Choroid plexus epithelial cell (primary cell): ENCODE data around the gene INHBE.
"Not testable (repeated sequence)": the region's sequence is repeated elsewhere in the genome, so short reads cannot be mapped to it uniquely, and the experiment has no call there.

Source experiments
- DNase-seq: peaks from one replicate; pipeline ENCODE4 v3.0.0-alpha.2; 2010; ENCODE audit warnings: low read depth
- H3K4me3 ChIP-seq: 2 replicates; pipeline ENCODE4 v1.5.1; 2011; ENCODE audit warnings: low read depth, mild to moderate bottlenecking, control low read depth, low read length, moderate library complexity
- TF ChIP-seq, protein P1 (sequence below): conservative IDR thresholded peaks from 2 replicates; pipeline ENCODE4 v1.5.1; 2011; ENCODE audit warnings: low read depth, mild to moderate bottlenecking, control low read depth, inconsistent platforms, low read length, moderate library complexity

The INHBE gene

DNA sequence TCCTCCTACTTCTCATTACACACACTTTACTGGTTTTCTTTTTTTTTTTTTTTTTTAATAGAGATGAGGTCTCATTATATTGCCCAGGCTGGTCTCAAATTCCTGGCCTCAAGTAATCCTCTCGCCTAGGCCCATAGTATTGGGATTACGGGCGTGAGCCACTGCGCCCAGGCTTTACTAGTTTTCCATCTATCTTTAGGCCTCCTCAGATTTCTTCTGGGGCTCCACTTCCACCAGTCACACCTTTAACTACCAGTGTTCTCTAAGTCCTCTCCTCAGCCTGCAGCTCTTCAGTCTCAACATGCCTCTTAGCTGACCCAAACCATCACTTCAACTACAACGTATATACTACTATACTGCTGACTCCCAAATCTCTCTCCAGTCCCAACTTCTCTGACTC lies 34.6 kb upstream of the INHBE start:
- no peak for DNase-seq
- no peak overlapping the region for H3K4me3 ChIP-seq
- TF ChIP-seq, protein P1, sequence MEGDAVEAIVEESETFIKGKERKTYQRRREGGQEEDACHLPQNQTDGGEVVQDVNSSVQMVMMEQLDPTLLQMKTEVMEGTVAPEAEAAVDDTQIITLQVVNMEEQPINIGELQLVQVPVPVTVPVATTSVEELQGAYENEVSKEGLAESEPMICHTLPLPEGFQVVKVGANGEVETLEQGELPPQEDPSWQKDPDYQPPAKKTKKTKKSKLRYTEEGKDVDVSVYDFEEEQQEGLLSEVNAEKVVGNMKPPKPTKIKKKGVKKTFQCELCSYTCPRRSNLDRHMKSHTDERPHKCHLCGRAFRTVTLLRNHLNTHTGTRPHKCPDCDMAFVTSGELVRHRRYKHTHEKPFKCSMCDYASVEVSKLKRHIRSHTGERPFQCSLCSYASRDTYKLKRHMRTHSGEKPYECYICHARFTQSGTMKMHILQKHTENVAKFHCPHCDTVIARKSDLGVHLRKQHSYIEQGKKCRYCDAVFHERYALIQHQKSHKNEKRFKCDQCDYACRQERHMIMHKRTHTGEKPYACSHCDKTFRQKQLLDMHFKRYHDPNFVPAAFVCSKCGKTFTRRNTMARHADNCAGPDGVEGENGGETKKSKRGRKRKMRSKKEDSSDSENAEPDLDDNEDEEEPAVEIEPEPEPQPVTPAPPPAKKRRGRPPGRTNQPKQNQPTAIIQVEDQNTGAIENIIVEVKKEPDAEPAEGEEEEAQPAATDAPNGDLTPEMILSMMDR: no peak

DNA sequence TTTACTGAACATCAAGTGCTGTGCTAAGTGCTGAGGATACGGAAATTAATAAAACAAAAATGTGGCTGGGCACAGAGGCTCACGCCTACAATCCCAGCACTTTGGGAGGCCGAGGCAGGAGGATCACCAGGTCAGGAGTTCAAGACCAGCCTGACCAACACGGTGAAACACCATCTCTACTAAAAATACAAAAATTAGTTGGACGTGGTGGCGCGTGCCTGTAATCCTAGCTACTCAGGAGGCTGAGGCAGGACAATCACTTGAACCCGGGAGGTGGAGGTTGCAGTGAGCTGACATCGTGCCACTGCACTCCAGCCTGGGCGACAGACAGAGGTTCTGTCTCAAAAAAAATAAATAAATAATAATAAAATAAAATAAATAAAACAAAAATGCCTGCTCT lies 28.2 kb upstream of the INHBE start:
- H3K4me3 ChIP-seq, DNase-seq: not testable (repeated sequence)

DNA sequence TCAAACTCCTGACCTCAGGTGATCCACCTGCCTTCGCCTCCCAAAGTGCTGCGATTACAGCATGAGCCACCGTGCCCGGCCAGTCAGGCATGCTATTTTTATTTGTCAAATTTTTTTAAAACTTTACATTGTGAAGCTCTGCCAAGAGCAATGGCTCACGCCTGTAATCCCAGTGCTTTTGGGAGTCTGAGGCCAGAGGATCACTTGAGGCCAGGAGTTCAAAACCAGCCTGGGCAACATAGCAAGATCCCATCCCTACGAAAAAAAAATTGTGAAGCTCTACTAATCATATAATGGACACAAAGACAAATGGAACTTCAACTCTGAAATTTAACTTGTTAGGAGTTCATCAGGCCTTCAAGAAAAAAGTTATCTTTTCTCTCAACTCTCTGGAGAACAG lies 26.1 kb upstream of the INHBE start:
- DNase-seq: no peak
- TF ChIP-seq, protein P1: no peak
- no peak overlapping the region for H3K4me3 ChIP-seq

DNA sequence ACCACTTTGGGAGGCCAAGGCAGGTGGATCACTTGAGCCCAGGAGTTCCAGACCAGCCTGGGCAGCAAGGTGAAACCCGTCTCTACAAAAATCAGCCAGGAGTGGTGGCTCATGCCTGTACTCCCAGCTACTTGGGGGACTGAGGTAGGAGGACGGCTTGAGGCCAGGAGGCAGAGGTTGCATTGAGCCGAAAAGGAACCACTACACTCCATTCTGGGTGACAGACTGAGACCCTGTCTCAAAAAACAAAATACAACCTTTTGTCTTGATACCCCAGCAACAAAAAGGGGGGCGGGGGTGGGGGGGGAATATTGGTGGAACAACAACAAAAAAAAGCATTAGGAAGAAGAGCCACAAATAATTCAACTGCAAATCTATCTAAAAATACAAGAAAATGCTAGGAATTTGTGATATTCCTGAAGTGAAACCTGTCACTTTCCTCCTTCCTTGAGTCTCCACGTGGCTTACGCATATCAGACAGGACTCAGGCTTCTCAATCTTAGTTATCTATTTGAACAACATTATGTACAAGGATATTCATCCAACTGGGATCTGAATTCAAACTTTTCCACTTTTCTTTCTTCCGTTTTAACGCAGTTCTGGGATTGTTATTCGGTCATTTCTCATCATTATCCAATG lies 25.5 kb upstream of the INHBE start:
- DNase-seq: peak; percentile 29
- H3K4me3 ChIP-seq: peak overlapping the region; percentile 62
- TF ChIP-seq, protein P1: no peak

DNA sequence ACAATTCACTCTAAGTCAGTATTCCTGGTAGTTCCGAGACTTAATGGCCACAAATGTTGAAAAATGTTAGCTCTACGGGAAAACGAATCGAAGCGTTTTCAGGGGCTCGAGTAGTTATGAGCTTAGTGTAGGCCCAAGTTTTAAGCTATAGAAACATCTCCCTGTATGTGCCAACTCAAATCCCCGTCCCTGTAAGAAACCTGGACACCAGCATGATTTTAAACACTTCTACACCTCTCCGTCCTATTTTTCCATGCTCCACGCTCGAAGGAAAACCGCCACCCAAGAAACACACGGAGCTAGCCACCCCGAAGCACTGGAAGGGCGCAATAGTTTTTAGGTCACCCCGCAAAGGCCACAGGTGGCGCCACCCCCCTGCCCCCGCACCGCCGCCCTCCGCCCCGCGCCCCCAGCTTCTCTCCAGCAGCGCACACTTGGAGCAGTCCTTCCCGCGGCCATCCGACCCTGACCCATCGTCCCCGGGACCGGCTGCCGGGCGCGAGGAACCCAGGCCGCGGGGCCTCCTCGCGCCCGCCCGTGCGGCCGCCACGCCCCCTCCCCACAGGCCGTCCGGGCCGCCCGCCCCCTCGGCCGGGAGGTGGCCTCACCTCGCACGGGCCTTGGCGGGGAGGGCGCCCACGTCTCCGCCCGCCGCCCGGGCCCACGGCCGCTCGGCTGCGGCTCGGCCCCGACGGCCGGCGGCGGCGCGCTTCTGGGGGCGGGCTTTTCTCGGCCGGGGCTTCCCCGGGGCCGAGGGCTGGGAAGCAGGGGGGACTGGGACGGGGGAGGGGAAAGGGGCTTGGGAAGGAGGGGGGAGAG lies 24.8 kb upstream of the INHBE start:
- peak; percentile 38 for DNase-seq
- TF ChIP-seq, protein P1: no peak

DNA sequence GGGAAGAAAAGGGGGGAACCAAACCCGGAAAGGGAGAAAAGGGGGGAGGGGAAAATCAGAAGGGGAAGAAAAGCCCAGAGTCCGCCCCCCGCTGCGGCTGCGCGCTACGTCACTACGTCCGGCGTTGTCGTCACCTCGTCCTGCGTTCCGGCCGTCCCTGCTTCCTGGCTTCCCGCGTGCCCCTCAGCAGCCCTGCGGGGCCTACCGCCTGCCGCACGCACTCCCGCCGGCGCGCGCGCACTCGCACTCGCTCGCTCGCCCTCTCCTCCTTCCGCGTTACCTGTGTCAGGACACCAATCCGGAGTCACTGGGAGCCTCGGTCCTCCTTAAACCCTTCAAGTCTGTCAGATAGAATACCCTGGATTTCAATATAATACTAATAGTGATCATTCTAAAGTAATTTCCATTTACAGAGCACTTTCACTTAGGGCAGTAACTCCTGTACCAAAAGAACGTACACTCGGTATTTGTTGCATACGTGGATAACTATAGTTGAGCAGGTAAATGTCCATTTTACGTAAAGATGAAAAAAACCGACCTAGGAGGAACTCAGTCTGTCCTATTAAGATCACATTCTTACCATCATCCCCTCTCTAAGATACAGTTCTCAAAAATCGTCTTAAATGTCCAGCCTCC lies 24.1 kb upstream of the INHBE start, which contains the start of gene R3HDM2:
R3HDM2 (minus strand) TSS at position 113 of the 636 bp plus-strand sequence. CDS start 120,615 bp downstream, outside the sequence.
- H3K4me3 ChIP-seq: peak within 1 kb of the TSS; percentile 62
- TF ChIP-seq, protein P1: no peak
- DNase-seq: peak; percentile 95

More for the DNA sequence above, 24.8 kb upstream of the INHBE start:
- peak overlapping the region; percentile 62 for H3K4me3 ChIP-seq

DNA sequence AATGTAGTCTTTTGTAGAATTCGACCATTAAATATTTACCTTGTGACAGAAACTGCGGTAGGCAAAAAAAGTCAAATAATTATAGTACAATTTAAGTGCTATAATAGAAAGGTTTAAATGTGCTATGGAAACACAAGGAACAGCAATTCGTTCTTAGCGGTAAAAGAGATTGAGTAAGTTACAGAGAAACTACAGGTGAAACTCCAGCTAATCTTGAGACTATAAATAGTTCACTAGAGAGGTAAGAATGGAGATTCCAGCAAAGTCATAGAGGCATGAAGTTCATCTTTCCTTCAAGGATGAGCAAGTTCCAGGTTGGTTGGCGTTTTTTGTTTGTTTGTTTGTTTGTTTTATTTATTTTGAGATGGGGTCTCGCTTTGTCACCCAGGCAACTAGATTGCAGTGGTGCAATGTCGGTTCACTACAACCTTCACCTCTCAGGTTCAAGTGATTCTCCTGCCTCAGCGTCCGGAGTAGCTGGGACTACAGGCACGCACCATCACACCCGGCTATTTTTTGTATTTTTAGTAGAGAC lies 23.4 kb upstream of the INHBE start:
- no peak for DNase-seq
- no peak overlapping the region for H3K4me3 ChIP-seq
- TF ChIP-seq, protein P1: no peak
